Measurements from ENCODE around the gene HELB. TPM values are rescaled to one million over a fixed set of nuclear protein-coding genes. Genes with fewer than 3 reads are reported as not detected.

HELB gene
- total and polyA plus RNA-seq, 2 of the 8 experiments (the other 6 are each of a cell fraction or from before 2014, with no cell fraction given) = 1.8 to 7.6 TPM

Other genes with a start within 250 kb of the HELB start
- 29.9 and 31.3 TPM in 2 replicates for gene LLPH, start 171.7 kb upstream of the HELB start, total RNA-seq (2021; fragmentation: NEBNext Ultra II Directional; extraction: Animal tissue kit (Norgen Biotek cat#: 25700))
- 1.1 and 2.3 TPM in 2 replicates for gene LLPH, start 171.7 kb upstream of the HELB start, polyA plus RNA-seq (2011; rRNA removed)
- 12.8 and 15.5 TPM in 2 replicates for gene TMBIM4, start 132.5 kb upstream of the HELB start, total RNA-seq (2021; fragmentation: NEBNext Ultra II Directional; extraction: Animal tissue kit (Norgen Biotek cat#: 25700))
- gene TMBIM4, start 132.5 kb upstream of the HELB start, polyA plus RNA-seq (2011; rRNA removed) = 42.6 and 46.6 TPM in 2 replicates
- 1.8 and 2.2 TPM in 2 replicates for gene IRAK3, start 113.3 kb upstream of the HELB start, total RNA-seq (2021; fragmentation: NEBNext Ultra II Directional; extraction: Animal tissue kit (Norgen Biotek cat#: 25700))
- 0.28 and 0.51 TPM in 2 replicates for gene IRAK3, start 113.3 kb upstream of the HELB start, polyA plus RNA-seq (2011; rRNA removed)